Fibroblast of the aortic adventitia (primary cell): ENCODE measurements around the gene GCM1. TPM values are rescaled to one million over a fixed set of nuclear protein-coding genes. Genes with fewer than 3 reads are reported as not detected.
"Not testable (repeated sequence)": the region's sequence is repeated elsewhere in the genome, so short reads cannot be mapped to it uniquely, and the experiment has no call there.

Experiments
- DNase-seq: peaks from one replicate; pipeline ENCODE4 v3.0.0-alpha.2; 2010; ENCODE audit warnings: low read depth
- H3K4me3 ChIP-seq: 2 replicates; pipeline ENCODE4 v1.5.1; 2011; ENCODE audit warnings: low read depth, mild to moderate bottlenecking, control low read depth, low read length, moderate library complexity
- total RNA-seq: library from RNA; depleted of rRNA; stranded (reverse); fragments of >200 nt; gene quantifications from 2 replicates; pipeline ENCODE4 v1.2.3, GENCODE V29; 2012; ENCODE audit warnings: low replicate concordance
- TF ChIP-seq, protein P1 (sequence below): IDR thresholded peaks from 2 replicates; pipeline ENCODE4 v1.5.1; 2011; ENCODE audit warnings: mild to moderate bottlenecking, low read length, control low read depth, inconsistent platforms; ENCODE audit not compliant: insufficient read depth

The GCM1 gene
- total RNA-seq, 1 donor = under 0.01 TPM

DNA sequence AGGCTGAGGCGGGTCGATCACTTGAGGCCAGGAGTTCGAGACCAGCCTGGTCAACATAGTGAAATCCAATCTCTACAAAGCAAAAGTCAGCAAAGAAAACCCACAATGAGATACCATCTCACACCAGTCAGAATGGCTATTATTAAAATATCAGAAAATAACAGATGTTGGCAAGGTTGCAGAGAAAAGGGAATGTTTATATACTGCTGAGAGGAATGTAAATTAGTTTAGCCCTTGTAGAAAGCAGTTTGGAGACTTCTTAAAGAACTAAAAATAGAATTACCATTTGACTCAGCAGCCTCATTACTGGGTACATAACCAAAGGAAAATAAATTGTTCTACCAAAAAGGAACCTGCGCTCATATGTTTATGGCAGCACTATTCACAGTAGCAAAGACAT is 16.7 kb upstream of the GCM1 start:
- no peak overlapping the region for H3K4me3 ChIP-seq
- DNase-seq = no peak
- TF ChIP-seq, protein P1, sequence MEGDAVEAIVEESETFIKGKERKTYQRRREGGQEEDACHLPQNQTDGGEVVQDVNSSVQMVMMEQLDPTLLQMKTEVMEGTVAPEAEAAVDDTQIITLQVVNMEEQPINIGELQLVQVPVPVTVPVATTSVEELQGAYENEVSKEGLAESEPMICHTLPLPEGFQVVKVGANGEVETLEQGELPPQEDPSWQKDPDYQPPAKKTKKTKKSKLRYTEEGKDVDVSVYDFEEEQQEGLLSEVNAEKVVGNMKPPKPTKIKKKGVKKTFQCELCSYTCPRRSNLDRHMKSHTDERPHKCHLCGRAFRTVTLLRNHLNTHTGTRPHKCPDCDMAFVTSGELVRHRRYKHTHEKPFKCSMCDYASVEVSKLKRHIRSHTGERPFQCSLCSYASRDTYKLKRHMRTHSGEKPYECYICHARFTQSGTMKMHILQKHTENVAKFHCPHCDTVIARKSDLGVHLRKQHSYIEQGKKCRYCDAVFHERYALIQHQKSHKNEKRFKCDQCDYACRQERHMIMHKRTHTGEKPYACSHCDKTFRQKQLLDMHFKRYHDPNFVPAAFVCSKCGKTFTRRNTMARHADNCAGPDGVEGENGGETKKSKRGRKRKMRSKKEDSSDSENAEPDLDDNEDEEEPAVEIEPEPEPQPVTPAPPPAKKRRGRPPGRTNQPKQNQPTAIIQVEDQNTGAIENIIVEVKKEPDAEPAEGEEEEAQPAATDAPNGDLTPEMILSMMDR = no peak

DNA sequence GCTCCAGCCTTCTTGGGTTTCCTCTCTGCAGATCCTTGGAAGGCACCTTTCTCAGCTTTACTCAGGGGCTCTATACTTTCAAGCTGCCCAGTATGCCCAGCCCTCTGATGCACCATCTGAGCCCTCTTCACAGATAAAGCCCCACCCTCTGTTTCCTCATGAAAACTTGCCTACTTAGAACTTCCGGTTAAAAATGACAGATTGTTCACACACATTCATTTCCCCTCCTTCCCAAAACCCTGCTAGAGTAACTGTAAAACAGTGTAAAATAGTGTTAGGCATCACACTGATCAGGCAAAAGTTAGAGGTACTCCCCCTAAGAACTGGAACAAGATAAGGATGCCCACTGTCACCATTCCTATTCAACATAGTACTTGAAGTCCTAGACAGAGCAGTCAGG is 14.0 kb upstream of the GCM1 start:
- no peak overlapping the region for H3K4me3 ChIP-seq
- DNase-seq = no peak
- TF ChIP-seq, protein P1 = no peak

DNA sequence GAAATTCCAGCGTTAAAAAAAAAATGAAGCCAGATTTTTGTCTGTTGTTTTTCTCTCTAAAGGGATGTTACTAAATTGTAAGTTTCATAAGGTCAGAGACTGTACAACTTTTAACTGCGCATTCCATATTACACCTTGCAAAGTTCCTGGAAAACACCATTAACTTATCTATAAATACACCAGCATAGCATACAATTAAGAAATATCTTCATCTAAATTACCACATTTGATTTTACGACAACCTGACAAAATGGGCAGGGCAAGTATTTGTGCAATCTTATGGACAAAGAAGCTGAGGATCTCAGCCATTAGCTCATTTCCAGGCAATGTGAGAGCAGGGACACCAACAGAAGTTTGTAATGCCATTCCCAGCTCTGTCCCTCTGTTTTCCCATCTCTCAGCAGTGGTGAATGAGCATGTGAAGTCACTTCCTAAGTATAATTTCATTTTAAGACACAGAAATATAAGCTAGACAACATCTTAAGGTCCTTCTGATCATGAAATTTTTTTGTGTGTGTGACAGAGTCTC is 12.9 kb upstream of the GCM1 start:
- TF ChIP-seq, protein P1 = no peak
- DNase-seq = peak; percentile 19
- no peak overlapping the region for H3K4me3 ChIP-seq

DNA sequence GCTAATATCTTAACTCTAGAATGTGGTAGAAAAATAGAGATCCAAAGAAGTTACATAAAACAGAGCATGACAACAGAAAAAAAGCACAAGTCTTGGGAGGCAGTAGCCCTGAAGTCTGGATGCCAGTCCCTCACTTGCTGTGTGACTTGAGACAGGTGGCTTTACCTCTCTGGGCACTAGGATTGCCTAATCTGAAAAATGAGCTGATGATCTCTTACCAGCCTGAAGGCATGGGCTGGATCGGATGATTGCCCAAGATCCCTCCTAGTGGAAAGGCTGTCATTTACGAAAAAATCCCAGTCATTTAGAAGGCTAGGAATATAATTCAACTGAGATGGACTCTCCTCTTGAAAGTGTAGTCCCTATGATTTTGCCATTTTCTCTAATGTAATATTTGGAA is 10.9 kb upstream of the GCM1 start:
- no peak overlapping the region for H3K4me3 ChIP-seq
- no peak for DNase-seq
- TF ChIP-seq, protein P1 = no peak

DNA sequence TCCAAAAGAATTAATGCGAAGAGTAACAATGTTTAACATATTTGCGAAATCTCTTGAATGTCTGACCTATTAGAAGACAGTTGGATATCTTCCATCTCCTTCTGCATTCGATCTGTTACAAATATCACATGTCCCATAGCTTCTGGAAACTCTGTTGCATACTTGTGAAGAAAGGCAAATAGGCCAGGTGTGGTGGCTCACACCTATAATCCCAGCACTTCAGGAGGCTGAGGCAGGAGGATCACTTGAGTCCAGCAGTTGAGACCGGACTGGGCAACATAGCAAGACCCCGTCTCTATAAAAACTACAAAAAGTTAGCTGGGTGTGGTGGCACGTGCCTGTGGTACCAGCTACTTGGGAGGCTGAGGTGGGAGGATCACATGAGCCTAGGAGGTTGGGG is 9.4 kb upstream of the GCM1 start:
- H3K4me3 ChIP-seq, DNase-seq: not testable (repeated sequence)

DNA sequence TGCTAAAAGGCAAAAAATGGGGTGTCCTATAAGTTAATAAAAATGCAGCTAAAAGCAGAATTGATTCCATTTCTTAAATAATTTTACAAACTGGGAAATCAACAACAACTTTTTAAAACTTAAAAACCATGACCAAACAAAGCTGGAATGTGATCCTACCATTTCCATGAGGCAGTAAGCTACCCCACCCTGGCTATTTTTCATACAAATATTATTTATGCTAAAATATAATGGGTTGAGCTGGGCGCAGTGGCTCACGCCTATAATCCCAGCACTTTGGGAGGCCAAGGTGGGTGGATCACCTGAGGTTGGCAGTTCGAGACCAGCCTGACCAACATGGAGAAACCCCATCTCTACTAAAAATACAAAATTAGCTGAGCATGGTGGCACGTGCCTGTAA is 6.6 kb upstream of the GCM1 start:
- not testable (repeated sequence) for DNase-seq, H3K4me3 ChIP-seq

DNA sequence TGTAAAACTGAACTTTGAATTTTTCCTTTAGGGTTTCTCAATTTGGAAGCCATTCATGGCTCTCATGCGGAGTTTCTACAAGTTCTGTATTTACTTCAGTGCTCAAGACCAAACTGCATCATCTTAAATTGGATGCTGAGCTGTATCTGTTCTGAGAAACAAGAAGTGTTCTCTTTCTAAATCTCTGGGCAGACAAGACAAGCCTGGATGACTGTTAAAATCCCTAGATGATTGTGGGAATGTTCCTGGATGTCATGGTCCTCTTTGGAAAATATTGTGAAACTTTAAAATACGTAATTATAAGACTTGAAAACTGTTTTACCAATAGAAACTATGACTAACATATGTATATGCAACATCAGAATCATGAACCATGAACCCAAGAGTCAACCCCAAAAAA is 6.2 kb upstream of the GCM1 start:
- TF ChIP-seq, protein P1 = no peak
- DNase-seq = no peak
- H3K4me3 ChIP-seq = no peak overlapping the region

DNA sequence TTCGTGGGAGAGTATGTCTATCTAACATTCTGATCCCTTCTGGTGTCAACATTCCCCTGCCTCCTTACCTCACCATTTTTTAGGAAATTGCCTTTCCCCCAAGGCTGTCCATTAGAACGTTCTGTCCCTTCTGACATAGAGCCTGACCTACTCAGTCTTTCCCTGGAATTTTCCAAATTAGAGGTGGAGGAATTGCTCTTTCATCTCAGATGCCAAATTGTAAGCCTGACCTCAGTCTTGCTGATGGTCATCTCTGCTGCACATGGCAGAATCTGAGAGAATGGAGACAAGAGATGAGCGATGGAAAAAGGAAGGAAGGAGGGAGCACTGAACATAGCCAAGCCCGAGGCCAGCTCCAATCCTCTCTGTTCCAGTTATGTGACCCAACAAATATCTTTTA is 5.4 kb upstream of the GCM1 start:
- TF ChIP-seq, protein P1 = no peak
- H3K4me3 ChIP-seq = no peak overlapping the region

More for the DNA sequence above, 5.4 kb upstream of the GCM1 start:
- no peak for DNase-seq
